Fibroblast of skin of abdomen (primary cell): ENCODE data around the gene GNG14. TPM values are rescaled to one million over a fixed set of nuclear protein-coding genes. Genes with fewer than 3 reads are reported as not detected.
"Not testable (repeated sequence)": the region's sequence is repeated elsewhere in the genome, so short reads cannot be mapped to it uniquely, and the experiment has no call there.

ENCODE experiments used
- DNase-seq: peaks from one replicate; pipeline ENCODE4 v3.0.0-alpha.2; 2013
- polyA plus RNA-seq, 2 experiments: library from polyadenylated mRNA; unstranded; fragments of 120-200 nt; gene quantifications; one replicate each; pipeline ENCODE4 v1.2.1, GENCODE V29; 2013; ENCODE audit not compliant: insufficient read length in 2 of 2

Gene GNG14
- polyA plus RNA-seq (2013, experiment 1 of 2; ENCODE audit: insufficient read length) = not detected
- polyA plus RNA-seq (2013, experiment 2 of 2; ENCODE audit: insufficient read length) = not detected

DNA sequence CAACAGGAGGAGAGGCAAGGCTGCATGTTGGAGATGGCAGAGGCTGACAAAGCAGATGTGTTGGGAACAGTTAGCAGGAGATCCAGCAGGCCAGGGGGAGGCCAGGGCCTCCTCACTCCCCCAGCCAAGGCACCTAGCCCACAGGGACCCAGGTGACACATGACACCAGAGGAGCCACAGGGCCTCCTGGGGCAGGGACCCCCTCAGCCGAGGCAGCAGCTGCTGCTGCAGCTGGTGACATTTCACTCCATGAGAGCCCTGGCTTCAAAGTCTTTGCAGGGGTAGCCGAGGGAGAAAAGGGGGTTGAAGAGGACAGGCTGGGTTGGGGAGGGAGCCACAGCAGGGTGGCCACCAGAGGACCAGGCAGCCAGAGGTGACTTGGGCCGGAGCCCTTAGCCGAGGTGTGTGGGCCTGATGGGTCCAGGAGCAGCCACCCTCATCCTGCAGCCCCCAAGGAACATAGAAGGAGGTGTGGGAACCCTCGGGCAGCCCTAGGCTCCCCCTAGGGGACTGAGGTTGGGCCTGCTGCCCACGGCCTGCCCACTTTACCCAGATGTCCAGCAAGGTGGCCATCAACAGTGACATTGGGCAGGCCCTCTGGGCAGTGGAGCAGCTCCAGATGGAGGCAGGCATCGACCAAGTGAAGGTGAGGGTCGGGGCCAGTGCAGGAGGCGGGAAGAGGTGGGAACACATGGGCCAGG lies at the start of gene GNG14:
Gene GNG14 (plus strand): TSS at position 503 of the 701 bp plus-strand sequence. CDS start 51 bp downstream, at position 554.
- DNase-seq = no peak

DNA sequence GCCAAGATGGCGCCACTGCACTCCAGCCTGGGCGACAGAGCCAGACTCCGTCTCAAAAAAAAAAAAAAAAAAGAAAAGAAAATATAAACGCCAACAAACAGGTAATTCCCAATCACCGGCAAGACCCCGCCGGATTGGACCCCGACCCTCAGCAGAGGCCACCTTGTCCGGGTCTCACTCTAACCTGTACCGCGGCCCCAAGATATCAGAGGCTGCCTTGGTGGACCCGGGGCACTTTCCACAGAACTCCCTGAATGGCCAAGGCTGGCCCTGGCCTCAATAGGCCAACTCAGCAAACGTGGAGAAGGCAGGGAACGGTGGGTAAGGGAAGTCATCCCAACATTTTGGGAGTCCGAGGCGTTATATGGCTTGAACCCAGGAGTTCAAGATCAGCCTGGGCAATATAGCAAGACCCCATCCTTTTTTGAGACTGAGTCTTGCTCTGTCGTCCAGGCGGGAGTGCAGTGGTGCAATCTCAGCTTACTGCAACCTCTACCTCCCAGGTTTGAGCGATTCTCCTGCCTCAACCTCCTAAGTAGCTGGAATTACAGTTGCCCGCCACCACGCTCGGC lies 49.1 kb upstream of the GNG14 start:
- DNase-seq = no peak

DNA sequence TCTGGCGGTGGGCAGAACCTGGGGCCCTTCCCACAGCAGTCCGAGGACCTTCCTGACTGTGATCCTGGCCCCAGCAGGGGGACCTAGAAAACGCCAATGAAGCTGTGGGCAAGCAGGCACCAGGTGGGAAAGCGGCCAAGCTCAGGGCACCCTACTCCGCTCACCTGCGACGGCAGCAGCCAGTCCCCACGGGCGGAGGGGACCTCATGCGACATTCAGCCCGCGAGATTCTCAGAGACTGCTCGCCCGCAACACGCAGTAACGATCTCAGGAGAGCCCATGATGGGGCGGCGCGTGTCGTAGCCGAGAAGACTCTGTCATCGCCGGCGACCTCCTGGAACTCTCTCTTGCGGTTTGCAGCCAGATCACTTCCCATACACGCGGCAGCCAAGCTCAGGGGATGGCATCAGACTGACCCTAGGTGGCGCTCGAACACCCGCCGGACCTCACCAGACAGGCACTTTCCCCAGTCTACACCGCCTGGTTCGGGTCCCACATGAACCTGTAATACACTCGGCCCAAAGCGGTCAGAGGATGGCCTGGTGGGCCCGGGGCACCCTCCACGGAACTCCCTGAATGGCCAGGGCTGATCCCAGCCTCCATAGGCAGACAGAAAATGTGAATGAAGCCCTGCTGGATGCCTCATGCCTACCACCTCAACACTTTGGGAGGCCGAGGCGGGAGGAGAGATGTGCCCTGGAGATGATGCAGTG lies 47.7 kb upstream of the GNG14 start:
- peak; percentile 76 for DNase-seq

DNA sequence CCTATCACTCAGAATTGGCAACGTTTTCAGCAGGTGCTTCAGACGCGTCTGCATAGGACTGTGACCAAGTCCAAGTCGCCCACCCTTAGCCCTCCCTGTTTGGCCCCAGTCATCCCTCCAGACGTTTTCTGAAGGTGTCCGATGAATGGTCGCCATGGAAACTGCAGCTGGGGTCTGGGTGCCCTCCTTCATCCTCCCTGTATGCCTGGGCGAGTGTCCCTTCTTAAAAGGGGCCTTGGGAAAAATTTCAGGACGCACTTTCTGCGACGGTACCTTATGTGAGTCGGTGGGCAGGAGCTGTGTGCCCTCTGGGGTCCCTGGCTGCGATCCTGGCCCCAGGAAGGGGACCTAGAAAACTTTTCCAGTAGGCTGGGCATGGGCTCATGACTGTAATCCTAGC lies 46.3 kb upstream of the GNG14 start:
- no peak for DNase-seq

DNA sequence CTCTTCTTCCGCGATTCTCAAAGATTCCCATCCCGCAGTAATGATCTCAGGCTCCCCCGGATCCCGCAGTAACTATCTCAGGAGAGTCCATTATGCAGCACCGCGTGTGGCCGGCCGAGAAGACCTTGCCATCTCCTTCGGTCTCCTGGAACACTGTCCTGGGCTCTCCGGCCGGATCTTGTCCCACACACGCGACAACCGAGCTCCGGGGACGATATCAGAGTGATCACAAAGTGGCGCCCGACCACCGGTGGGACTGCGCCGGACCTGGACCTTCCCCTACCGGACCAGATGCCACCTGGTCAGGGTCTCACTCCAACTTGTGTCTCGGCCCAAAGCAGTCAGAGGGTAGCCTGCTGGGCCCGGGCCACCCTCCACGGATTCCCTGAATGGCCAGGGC lies 45.3 kb upstream of the GNG14 start:
- DNase-seq = no peak

DNA sequence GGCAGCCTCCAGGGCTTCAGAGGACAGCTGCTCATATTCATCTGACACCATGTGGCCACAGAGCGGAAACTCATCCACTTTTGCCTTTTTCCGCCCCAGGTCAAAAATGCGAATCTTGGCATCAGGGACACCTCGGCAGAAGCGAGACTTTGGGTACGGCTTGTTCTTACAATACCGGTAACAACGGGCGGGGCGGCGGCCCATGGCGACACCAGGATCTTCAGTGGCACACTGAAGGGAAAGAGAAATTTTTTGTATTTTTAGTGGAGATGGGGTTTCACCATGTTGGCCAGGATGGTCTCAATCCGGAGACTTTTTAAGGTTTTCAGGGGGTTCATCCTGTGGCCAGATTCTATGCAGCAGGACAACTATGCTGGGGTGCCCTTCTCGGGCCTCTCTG lies 44.1 kb upstream of the GNG14 start:
- DNase-seq = not testable (repeated sequence)

DNA sequence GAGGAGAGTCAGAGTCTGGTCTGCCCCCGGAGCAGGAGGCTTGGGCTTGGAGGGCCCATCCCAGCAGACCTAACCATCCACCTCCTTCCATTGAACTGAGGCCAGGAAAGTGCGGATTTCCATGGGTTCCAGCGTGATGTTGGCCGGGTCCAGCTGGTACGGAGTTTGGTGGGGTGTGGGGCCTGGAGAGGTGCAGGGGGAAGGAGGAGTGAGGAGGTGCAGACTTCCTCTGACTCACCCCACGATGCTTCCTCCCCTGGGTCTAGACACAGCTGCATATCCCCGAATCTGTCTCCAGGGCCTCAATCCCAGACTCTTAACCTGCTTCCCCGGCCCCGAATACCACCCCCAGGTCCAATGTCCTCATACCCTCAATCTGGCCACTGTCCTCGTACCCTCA lies 41.2 kb upstream of the GNG14 start:
- no peak for DNase-seq

DNA sequence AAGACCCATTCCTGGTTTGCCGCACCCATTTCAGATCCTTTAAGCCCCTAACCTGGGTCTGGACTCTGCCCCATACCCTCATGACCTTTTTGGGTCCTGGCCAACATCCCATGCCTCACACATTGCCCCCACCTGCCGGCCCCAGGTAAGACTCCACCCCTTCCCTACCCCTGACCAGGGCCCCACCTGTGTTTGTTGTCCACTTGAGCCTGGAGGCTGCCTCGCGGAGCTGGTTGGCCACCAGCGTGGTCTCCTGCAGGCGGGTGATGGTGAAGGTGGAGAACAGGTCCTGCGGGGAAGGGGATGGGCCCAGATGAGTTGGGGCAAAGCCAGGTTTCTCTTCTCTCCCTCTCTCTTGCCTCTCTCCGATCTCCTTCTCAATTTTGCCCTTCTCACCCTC lies 40.8 kb upstream of the GNG14 start:
- no peak for DNase-seq

DNA sequence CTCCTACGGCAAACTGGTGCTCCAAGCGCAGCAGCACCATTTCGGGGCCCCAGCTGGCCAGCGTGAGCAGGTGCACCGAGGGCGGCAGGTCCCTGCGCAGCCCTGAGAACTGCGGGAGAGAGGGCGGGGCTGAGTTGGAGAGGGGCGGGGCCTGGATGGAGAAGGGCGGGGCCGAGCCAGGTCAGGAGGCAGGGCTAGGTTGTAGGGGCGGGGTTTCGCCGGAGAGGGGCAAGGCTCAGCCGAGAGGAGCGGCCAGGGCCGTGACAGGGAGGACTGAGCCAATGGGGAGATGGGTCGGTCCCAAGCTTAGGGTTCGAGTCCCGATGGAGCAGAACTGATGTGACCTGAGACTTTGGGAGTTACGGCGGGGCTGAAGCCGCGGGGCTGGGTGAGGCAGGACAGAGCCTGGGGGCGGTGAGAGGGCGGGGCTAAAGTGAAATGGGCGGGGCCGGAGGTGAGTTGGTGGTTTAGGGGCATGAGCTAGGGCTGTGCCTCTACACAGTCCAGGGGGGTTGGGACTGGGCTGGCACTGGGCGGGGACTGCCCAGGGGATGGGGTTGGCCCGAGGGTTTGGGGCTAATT lies 40.2 kb upstream of the GNG14 start:
- DNase-seq = peak; percentile 16

DNA sequence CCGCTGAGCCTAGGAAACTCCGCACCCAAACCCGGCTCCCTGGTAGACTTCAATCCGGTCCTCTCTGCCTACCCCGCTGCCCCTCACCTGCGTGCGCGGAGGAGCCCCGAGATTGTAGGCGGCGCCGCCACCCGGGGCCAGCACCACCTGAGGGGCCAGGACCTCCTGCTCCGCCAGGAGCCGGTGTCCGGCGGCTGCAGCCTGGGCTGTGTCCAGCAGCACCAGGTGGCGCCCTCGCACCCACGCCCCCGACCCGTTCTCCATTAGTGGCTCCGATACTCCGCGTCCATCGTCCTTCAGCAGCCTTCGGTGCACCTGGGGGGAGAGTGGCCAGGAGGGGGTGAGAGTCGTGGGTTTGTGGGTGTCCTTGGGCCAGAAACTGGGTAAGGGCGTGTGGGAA lies 39.7 kb upstream of the GNG14 start:
- no peak for DNase-seq

DNA sequence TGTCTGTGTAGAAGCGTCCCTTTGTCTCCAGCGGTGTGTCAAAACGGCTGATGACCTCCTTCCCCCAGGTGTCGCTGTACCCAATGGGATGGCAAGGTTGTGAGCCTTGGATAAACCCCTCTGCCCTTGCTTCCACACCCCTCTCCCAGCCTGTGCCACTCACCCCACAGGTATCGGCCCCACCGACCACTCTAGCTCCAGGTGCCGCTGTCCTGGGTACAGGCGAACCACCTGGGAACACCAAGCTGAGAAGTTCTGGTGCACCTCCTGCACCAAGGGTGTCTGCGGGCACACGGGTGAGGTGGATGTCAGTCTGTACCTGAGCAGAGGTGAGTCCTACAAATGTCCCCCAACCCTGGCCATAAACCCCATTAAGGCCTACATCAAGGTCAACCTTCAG lies 37.9 kb upstream of the GNG14 start:
- no peak for DNase-seq

DNA sequence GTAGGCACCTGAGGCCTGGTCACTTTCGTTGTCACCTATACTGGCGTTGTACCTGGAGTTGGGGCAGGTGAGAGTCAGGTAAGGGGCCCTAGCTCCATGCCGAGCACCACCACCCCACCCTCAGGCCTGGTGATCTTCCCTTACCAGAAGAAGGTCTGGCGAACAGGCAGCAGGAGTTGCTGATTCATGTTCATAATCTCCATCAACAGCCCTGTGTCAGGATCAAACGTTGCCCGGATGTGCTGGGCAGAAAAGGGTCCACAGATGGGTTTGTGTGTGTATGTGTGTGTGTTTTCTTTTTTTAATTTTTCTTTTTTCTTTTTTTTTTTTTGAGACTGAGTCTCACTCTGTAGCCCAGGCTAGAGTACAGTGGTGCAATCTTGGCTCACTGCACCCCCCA lies 35.6 kb upstream of the GNG14 start:
- DNase-seq = no peak

DNA sequence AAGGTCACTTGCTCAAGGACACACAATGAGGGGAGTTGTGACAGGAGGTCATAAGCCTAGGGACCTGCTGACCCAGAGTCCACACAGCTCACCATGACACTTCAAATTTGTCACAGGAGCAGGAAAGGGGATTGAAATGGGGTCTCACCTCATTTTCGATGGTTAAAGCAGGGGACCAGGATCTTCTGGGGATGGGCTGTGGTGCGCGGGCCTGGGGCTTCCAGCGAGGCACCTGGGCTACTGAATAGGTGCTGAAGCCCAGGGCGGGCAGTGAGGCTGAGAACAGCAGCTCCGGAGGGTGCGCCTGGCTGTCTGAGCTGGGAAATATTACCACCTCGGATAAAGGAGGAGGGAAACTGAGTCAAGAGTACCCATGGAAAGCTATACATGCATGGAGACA lies 32.3 kb upstream of the GNG14 start:
- DNase-seq = no peak

DNA sequence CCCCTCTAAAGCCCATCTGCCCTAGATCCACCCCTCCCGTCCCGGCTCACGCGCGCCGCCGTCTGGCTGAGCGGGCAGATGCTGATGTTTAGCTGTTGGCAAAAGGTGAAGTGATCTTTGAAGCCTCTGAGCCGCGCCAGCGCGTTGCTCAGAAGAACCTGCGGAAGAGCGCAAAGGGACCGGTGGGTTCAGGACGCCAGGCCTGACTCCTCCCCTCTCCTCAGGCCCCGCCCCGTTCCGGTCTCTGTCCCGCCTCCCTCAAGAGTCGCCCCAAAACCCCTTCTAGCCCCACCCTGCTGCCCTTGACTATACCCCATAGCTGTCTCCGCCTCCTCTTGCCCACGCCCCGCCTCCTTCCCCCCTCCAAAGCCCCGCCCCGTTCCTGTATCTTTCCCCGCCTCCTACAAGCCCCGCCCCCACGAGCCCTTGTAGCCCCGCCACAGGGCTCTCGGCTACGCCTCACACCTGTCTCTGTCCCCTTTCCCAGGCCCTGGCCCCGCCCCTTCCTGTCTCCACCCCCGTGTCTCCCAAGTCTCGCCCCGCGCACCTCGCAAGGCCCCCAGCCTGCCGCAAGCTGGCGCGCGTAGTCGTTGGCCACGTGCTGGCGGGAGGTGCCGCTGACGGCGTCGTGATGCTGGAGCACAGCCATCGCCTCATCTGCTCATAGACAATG lies 30.8 kb upstream of the GNG14 start:
- DNase-seq = no peak

DNA sequence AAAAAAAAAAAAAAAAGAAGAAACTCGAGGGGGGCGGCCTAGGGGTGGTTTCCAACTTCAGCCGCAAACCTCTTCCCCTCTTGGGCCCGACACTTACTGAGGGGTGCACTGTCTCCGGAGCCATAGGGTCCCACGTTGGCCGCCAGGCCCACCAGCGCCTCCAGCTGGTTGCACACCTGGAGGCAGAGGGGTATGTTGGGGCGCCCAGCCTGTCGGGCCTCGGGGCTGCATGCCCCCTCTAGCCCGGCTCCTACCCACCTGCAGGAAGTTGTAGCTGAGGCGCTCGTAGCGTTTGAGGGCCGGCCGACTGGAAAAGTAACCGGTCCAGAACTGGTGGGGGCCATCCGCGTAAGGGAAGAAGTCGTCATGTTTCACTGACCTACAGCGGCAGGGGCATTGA lies 29.8 kb upstream of the GNG14 start:
- no peak for DNase-seq

DNA sequence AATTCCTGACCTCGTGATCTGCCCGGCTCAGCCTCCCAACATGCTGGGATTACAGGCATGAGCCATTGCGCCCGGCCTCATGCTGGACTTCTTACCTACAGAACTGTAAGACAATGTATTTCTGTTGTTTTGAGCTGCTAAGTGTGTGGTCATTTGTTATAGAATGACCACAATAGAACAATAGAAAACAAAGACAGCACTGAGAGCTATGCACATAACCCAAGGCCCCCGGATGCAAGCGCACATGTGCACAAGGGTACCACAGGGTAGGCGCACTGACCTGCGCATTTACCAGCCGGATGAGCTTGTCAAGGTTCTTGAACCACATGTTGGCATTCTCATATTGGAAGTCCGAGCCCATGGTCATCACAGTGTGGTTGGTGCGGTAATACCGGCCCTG lies 26.8 kb upstream of the GNG14 start:
- DNase-seq = no peak

DNA sequence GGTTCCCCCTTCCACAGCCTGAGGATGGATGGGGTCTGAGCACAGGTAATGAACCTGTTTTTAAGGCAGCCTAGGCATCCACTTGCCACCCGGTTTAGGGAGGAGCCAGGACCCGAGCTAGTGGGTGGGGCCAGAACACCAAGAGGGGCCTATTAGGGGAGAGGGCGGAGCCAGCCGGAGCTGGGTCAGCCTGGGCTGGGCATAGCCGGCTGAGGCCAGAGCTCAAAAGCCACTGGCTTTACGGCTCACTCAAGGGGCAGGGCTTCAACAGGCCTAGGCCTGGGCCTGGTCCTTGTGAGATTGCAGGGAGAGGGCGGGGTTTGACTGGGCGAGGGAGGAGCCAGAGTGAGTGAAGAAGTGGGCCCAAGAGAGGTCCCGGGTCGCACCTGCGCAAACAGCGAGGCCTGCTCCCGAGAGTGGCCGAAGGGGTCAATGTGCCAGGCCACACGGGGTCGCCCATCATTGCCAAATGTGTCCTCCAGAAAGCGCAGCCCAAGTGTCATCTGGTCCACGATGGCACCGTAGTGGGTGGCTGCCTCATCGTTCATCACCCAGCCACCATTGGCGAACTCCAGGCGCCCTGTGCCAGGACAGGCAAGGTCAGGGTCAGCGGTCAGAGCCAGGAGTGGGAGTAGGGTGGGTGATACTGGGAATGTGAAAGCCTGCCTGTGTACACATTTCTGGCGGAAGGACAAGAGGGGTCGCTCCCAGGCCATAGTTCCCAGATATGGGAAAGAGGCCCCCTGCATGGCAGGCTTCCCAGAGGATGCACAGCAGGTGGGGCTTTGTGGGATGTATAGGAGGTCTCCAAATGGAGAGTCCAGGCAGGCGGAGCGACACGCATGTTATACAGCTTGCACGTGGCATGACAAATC lies 23.2 kb upstream of the GNG14 start:
- DNase-seq = no peak

DNA sequence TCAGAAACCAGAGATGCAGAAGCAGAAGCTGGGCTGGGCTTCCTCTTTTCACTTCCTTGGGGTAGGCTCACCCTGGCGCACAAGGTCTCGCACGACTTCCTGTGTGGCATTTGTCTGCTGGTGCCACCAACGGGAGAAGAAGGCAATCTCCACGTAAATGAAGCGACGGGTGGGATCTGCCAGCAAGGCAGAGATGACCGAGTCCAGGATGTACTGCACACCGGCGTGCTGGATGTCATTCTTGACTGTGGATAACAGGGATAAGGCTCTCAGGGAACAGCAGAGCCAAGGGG lies 22.6 kb upstream of the GNG14 start:
- no peak for DNase-seq

DNA sequence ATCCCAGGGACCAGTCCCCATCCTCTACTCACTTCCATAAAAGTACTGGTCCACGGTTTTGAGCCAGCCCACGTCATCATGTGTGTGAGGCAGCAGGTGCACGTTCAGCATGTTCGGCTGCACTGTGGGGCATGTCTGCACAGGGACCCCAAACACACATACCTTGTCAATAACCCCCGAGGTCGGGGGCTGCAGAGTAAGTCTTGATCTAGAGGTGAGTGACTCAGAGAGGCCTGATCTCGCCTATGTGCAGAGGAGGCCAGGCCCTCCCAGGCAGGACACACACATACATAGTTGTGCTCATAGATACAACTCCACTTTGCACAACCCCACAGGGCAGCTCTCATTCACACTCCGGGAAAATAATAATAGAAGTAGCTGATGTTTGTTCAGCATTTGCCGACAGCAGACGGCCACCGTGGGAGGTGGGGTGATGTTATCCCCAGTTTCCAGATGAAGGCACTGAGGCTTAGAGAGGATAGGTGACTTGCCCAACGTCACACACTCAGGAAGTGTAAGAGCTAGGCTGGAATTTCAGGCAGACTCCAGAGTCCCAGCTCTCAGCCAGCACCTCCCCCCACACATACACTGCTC lies 22.0 kb upstream of the GNG14 start:
- DNase-seq = no peak

DNA sequence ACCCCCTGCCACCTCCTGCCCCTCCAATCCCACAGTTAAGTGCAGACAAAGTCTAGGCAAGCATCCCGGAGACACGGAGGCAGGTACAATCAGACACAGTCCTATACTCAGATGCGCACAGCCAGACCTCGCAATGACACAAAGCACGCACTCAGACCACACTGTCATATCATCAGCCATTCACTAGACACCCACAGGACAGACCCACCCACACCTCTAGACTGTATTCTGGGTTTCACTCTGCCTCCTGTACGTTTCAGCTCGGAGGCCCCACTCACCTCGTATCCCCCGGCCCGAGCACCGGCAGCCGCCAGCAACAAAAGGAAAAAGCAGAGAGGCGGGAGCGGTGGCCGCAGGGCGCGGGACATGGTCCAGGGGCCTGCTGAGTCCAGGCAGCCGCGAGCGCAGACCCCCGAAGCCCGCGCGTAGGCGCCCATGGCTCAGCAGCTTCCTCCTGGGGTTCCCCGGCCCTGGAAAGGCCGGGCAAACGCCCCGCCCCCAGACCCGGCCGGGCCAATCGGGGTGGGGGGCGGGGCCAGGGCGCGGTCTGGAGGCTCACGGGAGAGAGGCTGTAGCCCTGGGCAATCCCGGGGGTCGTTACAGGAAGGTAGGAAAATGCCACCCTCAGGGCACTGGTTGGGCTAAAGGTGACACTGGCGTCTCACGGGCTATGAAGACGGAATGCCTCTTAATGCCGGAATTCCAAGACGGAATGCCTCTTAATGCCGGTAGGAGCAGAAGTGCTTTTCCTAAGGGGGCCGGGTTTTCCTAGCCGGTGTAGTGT lies 21.3 kb upstream of the GNG14 start, which contains the start of the genes MAN2B1 and WDR83:
Gene MAN2B1 (minus strand): TSS at position 478 of the 784 bp plus-strand sequence. CDS start 41 bp downstream, at position 437.
Gene WDR83 (plus strand): TSS at position 543 of the 784 bp plus-strand sequence. CDS start 2,984 bp downstream, outside the sequence.
- DNase-seq = peak; percentile 62
